GM12801 (cell line): ENCODE measurements around the gene GPC6.

Experiments used
- CTCF ChIP-seq: IDR thresholded peaks from one replicate; pipeline ENCODE4 v1.5.1; 2011; ENCODE audit warnings: control low read depth; ENCODE audit not compliant: insufficient read length; ENCODE audit errors: extremely low read depth

Gene GPC6

GRCh38 chr13:93721483-93721882 lies 494.9 kb downstream of the GPC6 start:
- no peak for TF ChIP-seq CTCF

- TF ChIP-seq CTCF: no peak
These were observed 496.7 kb downstream of the GPC6 start for GRCh38 chr13:93723316-93723715.

GRCh38 chr13:93724187-93724586 lies 497.6 kb downstream of the GPC6 start:
- TF ChIP-seq CTCF: no peak

GRCh38 chr13:93726173-93726957 lies 499.8 kb downstream of the GPC6 start:
- TF ChIP-seq CTCF: no peak

GRCh38 chr13:93727211-93728141 lies 500.9 kb downstream of the GPC6 start:
- no peak for TF ChIP-seq CTCF

GRCh38 chr13:93729383-93729782 lies 502.8 kb downstream of the GPC6 start:
- no peak for TF ChIP-seq CTCF

- no peak for TF ChIP-seq CTCF
These were observed 504.2 kb downstream of the GPC6 start for GRCh38 chr13:93730780-93731179.
